HEK293 (cell line): ENCODE results near the gene MBLAC1.

Experiments
- BCL11B ChIP-seq: fragments of 450-650 bp; formaldehyde crosslinking; IDR thresholded peaks from 2 replicates; pipeline ENCODE4 v1.5.1; 2016; ENCODE audit warnings: low read depth, missing biosample characterization, missing genetic modification characterization
- INSM2 ChIP-seq: fragments of 450-650 bp; formaldehyde crosslinking; IDR thresholded peaks from 2 replicates; pipeline ENCODE4 v1.5.1; 2016; ENCODE audit warnings: missing biosample characterization, missing genetic modification characterization
- KLF1 ChIP-seq: fragments of 450-650 bp; formaldehyde crosslinking; IDR thresholded peaks from 2 replicates; pipeline ENCODE4 v1.5.1; 2016; ENCODE audit warnings: missing biosample characterization, missing genetic modification characterization
- KLF16 ChIP-seq: fragments of 450-650 bp; formaldehyde crosslinking; IDR thresholded peaks from 2 replicates; pipeline ENCODE4 v1.5.1; 2017; ENCODE audit warnings: missing biosample characterization, missing genetic modification characterization
- KLF17 ChIP-seq: fragments of 450-650 bp; formaldehyde crosslinking; IDR thresholded peaks from 2 replicates; pipeline ENCODE4 v1.5.1; 2016; ENCODE audit warnings: missing biosample characterization, missing genetic modification characterization
- SETDB1 ChIP-seq: IDR thresholded peaks from one replicate; pipeline ENCODE4 v1.6.1; 2017; ENCODE audit warnings: mild to moderate bottlenecking, low read length, moderate library complexity, mixed read lengths; ENCODE audit not compliant: insufficient read length
- SP2 ChIP-seq: fragments of 450-650 bp; formaldehyde crosslinking; IDR thresholded peaks from 2 replicates; pipeline ENCODE4 v1.5.1; 2016; ENCODE audit warnings: missing biosample characterization, missing genetic modification characterization
- SP3 ChIP-seq: fragments of 450-650 bp; formaldehyde crosslinking; IDR thresholded peaks from 2 replicates; pipeline ENCODE4 v1.5.1; 2016; ENCODE audit warnings: missing biosample characterization, missing genetic modification characterization
- ZBTB17 ChIP-seq: fragments of 450-650 bp; formaldehyde crosslinking; IDR thresholded peaks from 2 replicates; pipeline ENCODE4 v1.5.1; 2016; ENCODE audit warnings: missing biosample characterization, missing genetic modification characterization
- ZBTB48 ChIP-seq: fragments of 450-650 bp; formaldehyde crosslinking; IDR thresholded peaks from 2 replicates; pipeline ENCODE4 v1.5.1; 2016; ENCODE audit warnings: missing biosample characterization, missing genetic modification characterization
- ZFP69B ChIP-seq: fragments of 450-650 bp; formaldehyde crosslinking; IDR thresholded peaks from 2 replicates; pipeline ENCODE4 v1.5.1; 2016; ENCODE audit warnings: missing biosample characterization, missing genetic modification characterization
- ZNF10 ChIP-seq: fragments of 450-650 bp; formaldehyde crosslinking; IDR thresholded peaks from 2 replicates; pipeline ENCODE4 v1.5.1; 2017; ENCODE audit warnings: missing biosample characterization, missing genetic modification characterization
- ZNF133 ChIP-seq: fragments of 450-650 bp; formaldehyde crosslinking; IDR thresholded peaks from 2 replicates; pipeline ENCODE4 v1.5.1; 2016; ENCODE audit warnings: missing biosample characterization, missing genetic modification characterization
- ZNF394 ChIP-seq: fragments of 450-650 bp; formaldehyde crosslinking; IDR thresholded peaks from 2 replicates; pipeline ENCODE4 v1.5.1; 2016; ENCODE audit warnings: missing biosample characterization, missing genetic modification characterization, mild to moderate bottlenecking, moderate library complexity, borderline replicate concordance
- ZNF473 ChIP-seq: fragments of 450-650 bp; formaldehyde crosslinking; IDR thresholded peaks from 2 replicates; pipeline ENCODE4 v1.5.1; 2017; ENCODE audit warnings: missing biosample characterization, missing genetic modification characterization
- ZNF549 ChIP-seq: fragments of 450-650 bp; IDR thresholded peaks from 2 replicates; pipeline ENCODE4 v1.5.1; 2018; ENCODE audit warnings: missing biosample characterization, missing genetic modification characterization, mild to moderate bottlenecking, inconsistent platforms, moderate library complexity
- ZNF600 ChIP-seq: fragments of 450-650 bp; formaldehyde crosslinking; IDR thresholded peaks from 2 replicates; pipeline ENCODE4 v1.5.1; 2016; ENCODE audit warnings: missing biosample characterization, missing genetic modification characterization
- ZNF610 ChIP-seq: fragments of 450-650 bp; formaldehyde crosslinking; IDR thresholded peaks from 2 replicates; pipeline ENCODE4 v1.5.1; 2016; ENCODE audit warnings: missing biosample characterization, missing genetic modification characterization, borderline replicate concordance
- ZNF843 ChIP-seq: fragments of 450-650 bp; formaldehyde crosslinking; IDR thresholded peaks from 2 replicates; pipeline ENCODE4 v1.5.1; 2016; ENCODE audit warnings: missing biosample characterization, missing genetic modification characterization
- ZSCAN5A ChIP-seq: fragments of 450-650 bp; formaldehyde crosslinking; IDR thresholded peaks from 2 replicates; pipeline ENCODE4 v1.5.1; 2016; ENCODE audit warnings: missing biosample characterization, missing genetic modification characterization
- TF ChIP-seq, protein P1 (sequence below): fragments of 450-650 bp; formaldehyde crosslinking; IDR thresholded peaks from 2 replicates; pipeline ENCODE4 v1.5.1; 2016; ENCODE audit warnings: missing biosample characterization, missing genetic modification characterization
- TF ChIP-seq, protein P2 (sequence below): fragments of 450-650 bp; formaldehyde crosslinking; IDR thresholded peaks from 2 replicates; pipeline ENCODE4 v1.5.1; 2016; ENCODE audit warnings: missing biosample characterization, missing genetic modification characterization
- TF ChIP-seq, protein P3 (sequence below): fragments of 450-650 bp; formaldehyde crosslinking; conservative IDR thresholded peaks from 2 replicates; pipeline ENCODE4 v1.5.1; 2016; ENCODE audit warnings: low read depth, missing biosample characterization, missing genetic modification characterization

MBLAC1 gene

GRCh38 chr7:100088621-100089457, 37.9 kb upstream of the MBLAC1 start, which contains the start of gene COPS6 (continued):
- TF ChIP-seq, protein P1, sequence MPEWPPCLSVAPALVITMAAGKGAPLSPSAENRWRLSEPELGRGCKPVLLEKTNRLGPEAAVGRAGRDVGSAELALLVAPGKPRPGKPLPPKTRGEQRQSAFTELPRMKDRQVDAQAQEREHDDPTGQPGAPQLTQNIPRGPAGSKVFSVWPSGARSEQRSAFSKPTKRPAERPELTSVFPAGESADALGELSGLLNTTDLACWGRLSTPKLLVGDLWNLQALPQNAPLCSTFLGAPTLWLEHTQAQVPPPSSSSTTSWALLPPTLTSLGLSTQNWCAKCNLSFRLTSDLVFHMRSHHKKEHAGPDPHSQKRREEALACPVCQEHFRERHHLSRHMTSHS (tag by site-specific recombination): no peak
- TF ChIP-seq ZNF610 (tag by site-specific recombination): peak; percentile 71; the same call in 1 of the 2 replicates
- TF ChIP-seq KLF16 (tag by site-specific recombination): peak; percentile 83
- 0 out of 2 replicates have a peak, but pooled peaks have one; percentile 28 for TF ChIP-seq INSM2 (tag by site-specific recombination)
- peak; percentile 54; the same call in 1 of the 2 replicates for TF ChIP-seq KLF17 (tag by site-specific recombination)
- TF ChIP-seq ZNF843 (tag by site-specific recombination): 0 out of 2 replicates have a peak, but pooled peaks have one; percentile 45
- no peak for TF ChIP-seq ZBTB17 (tag by site-specific recombination)
- TF ChIP-seq BCL11B (tag by site-specific recombination): no peak; the same call in 1 of the 2 replicates
- TF ChIP-seq ZSCAN5A (tag by site-specific recombination): 0 out of 2 replicates have a peak, but pooled peaks have one; percentile 50
- TF ChIP-seq, protein P2, sequence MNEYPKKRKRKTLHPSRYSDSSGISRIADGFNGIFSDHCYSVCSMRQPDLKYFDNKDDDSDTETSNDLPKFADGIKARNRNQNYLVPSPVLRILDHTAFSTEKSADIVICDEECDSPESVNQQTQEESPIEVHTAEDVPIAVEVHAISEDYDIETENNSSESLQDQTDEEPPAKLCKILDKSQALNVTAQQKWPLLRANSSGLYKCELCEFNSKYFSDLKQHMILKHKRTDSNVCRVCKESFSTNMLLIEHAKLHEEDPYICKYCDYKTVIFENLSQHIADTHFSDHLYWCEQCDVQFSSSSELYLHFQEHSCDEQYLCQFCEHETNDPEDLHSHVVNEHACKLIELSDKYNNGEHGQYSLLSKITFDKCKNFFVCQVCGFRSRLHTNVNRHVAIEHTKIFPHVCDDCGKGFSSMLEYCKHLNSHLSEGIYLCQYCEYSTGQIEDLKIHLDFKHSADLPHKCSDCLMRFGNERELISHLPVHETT: peak; percentile 54; the same call in 1 of the 2 replicates
- no peak for TF ChIP-seq SETDB1
- TF ChIP-seq SP3: peak; percentile 82
- TF ChIP-seq KLF1 (tag by site-specific recombination): peak; percentile 25; the same call in 1 of the 2 replicates
- no peak for TF ChIP-seq ZNF133 (tag by site-specific recombination)
- TF ChIP-seq ZNF600 (tag by site-specific recombination): peak; percentile 10
- TF ChIP-seq, protein P3, sequence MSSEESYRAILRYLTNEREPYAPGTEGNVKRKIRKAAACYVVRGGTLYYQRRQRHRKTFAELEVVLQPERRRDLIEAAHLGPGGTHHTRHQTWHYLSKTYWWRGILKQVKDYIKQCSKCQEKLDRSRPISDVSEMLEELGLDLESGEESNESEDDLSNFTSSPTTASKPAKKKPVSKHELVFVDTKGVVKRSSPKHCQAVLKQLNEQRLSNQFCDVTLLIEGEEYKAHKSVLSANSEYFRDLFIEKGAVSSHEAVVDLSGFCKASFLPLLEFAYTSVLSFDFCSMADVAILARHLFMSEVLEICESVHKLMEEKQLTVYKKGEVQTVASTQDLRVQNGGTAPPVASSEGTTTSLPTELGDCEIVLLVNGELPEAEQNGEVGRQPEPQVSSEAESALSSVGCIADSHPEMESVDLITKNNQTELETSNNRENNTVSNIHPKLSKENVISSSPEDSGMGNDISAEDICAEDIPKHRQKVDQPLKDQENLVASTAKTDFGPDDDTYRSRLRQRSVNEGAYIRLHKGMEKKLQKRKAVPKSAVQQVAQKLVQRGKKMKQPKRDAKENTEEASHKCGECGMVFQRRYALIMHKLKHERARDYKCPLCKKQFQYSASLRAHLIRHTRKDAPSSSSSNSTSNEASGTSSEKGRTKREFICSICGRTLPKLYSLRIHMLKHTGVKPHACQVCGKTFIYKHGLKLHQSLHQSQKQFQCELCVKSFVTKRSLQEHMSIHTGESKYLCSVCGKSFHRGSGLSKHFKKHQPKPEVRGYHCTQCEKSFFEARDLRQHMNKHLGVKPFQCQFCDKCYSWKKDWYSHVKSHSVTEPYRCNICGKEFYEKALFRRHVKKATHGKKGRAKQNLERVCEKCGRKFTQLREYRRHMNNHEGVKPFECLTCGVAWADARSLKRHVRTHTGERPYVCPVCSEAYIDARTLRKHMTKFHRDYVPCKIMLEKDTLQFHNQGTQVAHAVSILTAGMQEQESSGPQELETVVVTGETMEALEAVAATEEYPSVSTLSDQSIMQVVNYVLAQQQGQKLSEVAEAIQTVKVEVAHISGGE (tag by site-specific recombination): peak; percentile 77
- TF ChIP-seq ZNF473 (tag by site-specific recombination): no peak
- TF ChIP-seq ZNF394 (tag by site-specific recombination): peak; percentile 59; the same call in 1 of the 2 replicates
- TF ChIP-seq ZNF549 (tag by site-specific recombination): no peak
- TF ChIP-seq ZBTB48: no peak
- TF ChIP-seq ZFP69B (tag by site-specific recombination): peak; percentile 78
- peak; percentile 58 for TF ChIP-seq SP2 (tag by site-specific recombination)
- 0 out of 2 replicates have a peak, but pooled peaks have one; percentile 24 for TF ChIP-seq ZNF10 (tag by site-specific recombination)
